ENCODE data around the gene NELFB.

Gene NELFB

GRCh38 chr9:137223078-137223970 lies 31.8 kb upstream of the NELFB start:
- peak; percentile 97 for DNase-seq (ENCODE audit: low read depth in 2 of 2)

GRCh38 chr9:137224830-137225694 lies 30.1 kb upstream of the NELFB start, which contains the start of gene CYSRT1:
TSS of gene CYSRT1 (plus strand) at chr9:137225174. CDS start at chr9:137225622, 448 bp downstream.
- no peak for DNase-seq (ENCODE audit: low read depth in 2 of 2)

DNA sequence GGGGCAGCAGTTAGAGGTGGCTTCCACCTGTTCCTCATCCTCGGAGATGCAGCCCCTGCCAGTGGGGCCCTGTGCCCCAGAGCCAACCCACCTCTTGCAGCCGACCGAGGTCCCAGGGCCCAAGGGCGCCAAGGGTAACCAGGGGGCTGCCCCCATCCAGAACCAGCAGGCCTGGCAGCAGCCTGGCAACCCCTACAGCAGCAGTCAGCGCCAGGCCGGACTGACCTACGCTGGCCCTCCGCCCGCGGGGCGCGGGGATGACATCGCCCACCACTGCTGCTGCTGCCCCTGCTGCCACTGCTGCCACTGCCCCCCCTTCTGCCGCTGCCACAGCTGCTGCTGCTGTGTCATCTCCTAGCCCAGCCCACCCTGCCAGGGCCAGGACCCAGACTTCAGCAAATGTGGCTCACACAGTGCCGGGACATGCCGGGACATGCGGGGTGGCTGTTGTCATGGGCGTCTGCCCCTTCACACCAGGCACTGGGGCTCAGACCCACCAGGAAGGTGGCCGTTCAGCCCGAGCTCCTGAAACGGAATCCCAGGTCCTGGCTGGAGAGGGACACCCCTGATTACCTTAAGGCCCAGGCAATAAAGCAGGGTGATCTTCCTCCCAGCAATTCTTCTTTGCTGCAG lies 29.3 kb upstream of the NELFB start:
- DNase-seq (ENCODE audit: low read depth in 2 of 2) = no peak

DNA sequence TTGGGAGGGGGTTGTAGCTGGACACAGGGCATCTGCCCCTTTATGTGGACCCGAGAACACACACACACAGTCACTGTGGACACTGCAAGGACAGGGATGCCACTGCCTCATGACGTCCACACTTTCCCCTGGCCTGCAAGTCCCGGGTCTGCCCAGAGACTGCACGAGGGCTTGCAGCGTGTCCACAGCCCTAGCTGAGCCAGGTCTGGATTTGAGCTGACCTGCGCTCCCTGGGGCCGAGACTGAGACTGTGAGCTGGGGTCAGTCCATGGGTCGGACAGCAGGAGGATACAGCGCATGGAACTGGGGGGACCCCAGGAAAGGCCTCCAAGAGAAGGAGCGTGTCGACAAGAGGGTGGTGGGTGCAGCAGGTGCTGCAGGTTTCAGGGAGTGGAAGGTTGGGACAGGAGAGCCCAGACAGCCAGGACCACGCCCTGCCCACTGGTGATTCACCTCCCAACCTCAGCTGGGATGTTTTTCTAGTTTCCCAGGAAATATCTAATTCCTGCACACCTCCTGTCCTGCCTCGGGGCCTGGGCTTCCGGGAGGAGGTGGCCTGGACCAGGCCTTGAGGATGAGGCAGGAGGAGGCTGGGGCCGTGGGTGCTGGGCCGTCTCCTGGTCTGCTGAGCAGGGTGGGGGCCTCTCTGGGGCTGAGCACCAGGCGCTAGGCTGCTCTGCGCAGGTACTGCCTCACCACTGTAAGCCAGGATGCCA lies 28.6 kb upstream of the NELFB start:
- no peak for DNase-seq (ENCODE audit: low read depth in 2 of 2)

- peak; percentile 22 to 36 for DNase-seq (ENCODE audit: low read depth in 2 of 2)
Measured at GRCh38 chr9:137227054-137227852, 27.9 kb upstream of the NELFB start, which contains the start of gene RNF224. TSS of gene RNF224 (plus strand) at chr9:137227502. CDS start at chr9:137228336, 834 bp downstream.

DNA sequence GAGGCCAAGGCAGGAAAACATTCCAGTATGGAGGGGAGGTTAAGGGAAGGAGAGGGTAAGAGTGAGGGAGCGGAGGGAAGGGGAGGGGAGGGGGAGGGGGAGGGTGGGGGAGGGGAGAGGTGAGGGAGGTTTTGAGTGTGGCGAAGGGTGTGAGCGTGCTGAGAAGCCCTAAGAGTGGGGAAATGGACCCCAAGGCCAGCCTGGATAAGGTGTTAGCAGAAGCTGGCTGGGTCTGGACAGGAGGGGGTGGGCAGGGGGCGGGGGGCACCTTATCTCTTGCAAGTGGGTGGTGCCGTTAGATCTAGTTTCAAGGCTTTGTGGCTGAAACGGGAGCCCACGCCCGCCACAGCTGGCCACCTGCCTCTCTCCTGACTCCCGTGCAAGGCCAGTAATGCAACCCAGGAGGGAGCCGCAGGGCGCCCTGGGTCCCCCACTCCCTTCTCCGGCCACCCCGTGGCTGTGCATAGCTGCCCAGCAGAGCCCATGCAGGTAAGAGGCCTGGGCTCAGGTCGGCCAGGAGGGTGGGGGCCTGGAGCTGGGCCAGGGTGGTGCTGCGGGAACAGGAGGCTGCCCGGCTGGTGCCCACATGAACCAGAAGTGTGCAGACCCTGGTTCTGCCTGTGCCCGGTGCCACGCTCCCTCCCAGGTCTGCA lies 27.1 kb upstream of the NELFB start:
- no peak for DNase-seq (ENCODE audit: low read depth in 2 of 2)

DNA sequence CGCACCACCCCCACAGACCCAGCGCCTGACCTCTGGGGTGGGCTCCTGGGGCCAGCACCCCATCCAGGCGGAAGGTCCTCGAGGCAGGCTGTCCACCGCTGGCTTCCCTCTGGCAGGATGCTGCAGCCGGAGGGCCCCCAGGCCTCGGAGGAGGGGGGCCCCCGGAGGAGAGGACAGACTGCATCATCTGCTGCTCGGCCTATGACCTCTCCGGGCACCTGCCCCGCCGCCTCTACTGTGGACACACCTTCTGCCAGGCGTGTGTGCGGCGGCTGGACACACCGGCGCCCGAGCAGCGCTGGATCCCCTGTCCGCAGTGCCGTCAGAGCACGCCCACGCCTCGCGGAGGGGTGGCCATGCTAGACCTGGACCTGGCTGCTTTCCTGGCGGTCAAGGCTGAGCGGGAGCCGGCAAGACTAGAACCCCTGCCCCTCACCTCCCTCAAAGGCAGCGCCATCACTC lies 26.6 kb upstream of the NELFB start:
- no peak for DNase-seq (ENCODE audit: low read depth in 2 of 2)

GRCh38 chr9:137228968-137229896 lies 25.9 kb upstream of the NELFB start:
- DNase-seq (ENCODE audit: low read depth in 2 of 2) = no peak

GRCh38 chr9:137229903-137230704 lies 25.0 kb upstream of the NELFB start:
- DNase-seq (ENCODE audit: low read depth in 2 of 2) = no peak

DNA sequence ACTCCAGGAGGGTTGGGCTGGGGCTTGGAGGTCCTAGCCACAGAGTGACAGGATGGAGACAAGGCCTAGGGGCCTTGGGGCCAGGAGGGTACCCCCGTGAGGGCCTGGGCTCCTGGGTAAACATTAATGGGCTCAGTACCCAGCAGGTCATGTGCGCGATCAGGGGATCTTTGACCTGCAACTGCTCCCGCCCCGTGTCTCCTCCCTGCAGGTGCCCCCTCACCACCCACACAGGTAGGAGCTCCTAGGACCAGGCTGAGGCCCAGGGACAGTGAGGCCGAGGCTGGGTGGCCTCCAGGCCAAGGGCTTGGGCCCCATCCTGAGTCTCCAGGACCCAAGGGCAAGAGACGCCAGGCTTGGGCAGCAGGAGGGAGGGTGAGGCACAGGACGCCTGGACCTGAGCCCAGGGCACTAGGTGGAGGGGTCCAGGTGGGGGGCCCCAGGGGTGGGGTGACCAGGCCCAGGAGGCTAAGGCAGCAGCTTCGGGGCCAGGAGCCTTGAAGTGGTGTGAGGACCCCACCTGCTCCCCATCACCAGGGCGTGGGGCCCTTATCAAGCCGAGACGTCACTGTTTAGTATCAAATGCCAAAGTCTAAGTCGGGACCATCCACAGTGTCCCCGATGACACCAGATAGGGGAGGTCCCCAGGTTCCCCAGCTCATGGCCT lies 24.3 kb upstream of the NELFB start, which contains the start of gene SLC34A3:
TSS of gene SLC34A3 (plus strand) at position 197 of the 667 bp plus-strand sequence. CDS start 802 bp downstream, outside the sequence.
- DNase-seq (ENCODE audit: low read depth in 2 of 2) = no peak

- no peak for DNase-seq (ENCODE audit: low read depth in 2 of 2)
Measured at GRCh38 chr9:137231372-137232039, 23.6 kb upstream of the NELFB start.

- no peak for DNase-seq (ENCODE audit: low read depth in 2 of 2)
Measured at GRCh38 chr9:137232101-137232500, 23.0 kb upstream of the NELFB start.

DNA sequence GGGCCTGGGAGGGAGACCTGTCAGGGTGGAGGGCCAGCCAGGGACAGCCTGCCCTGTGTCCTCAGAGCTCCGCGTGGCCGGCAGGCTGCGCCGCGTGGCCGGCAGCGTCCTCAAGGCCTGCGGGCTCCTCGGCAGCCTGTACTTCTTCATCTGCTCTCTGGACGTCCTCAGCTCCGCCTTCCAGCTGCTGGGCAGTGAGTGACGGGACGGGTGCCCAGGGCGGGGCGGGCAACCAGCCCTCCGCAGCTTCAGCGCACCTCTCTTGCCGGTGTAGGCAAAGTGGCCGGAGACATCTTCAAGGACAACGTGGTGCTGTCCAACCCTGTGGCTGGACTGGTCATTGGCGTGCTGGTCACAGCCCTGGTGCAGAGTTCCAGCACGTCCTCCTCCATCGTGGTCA lies 22.6 kb upstream of the NELFB start:
- no peak for DNase-seq (ENCODE audit: low read depth in 2 of 2)

DNA sequence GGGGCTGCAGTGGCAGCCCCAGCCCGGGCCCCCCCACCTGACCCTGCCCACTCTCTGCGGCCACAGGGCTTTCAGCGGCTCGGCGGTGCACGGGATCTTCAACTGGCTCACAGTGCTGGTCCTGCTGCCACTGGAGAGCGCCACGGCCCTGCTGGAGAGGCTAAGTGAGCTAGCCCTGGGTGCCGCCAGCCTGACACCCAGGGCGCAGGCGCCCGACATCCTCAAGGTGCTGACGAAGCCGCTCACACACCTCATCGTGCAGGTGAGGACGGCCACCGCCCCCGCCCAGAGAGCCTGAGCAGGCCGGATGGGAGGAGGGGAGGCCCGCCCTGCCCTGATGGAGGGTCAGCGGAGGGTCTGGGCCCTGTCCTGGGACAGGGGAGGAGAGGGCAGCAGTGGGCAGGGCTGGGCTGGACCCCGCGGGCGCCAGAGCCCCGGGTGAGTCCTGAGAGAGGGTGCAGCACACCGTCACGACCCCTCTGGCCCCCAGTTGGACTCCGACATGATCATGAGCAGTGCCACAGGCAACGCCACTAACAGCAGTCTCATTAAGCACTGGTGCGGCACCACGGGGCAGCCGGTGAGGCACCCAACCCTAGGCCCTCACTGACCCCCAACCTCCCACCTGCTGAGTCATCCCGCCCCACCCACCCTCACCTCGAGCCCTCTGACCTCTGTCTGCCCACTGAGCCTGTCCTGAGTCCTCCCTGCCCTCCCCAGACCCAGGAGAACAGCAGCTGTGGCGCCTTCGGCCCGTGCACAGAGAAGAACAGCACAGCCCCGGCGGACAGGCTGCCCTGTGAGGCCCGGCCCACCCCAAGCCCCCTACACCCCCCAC lies 21.8 kb upstream of the NELFB start:
- DNase-seq (ENCODE audit: low read depth in 2 of 2) = no peak

- no peak for DNase-seq (ENCODE audit: low read depth in 2 of 2)
Measured at GRCh38 chr9:137234055-137234697, 21.0 kb upstream of the NELFB start.
